ENCODE results near the gene DKC1. TPM values are rescaled to one million over a fixed set of nuclear protein-coding genes. Genes with fewer than 3 reads are reported as not detected.
A peak's percentile ranks its signal among the peaks of the same experiment; 100 is the strongest.

Gene DKC1
- total and polyA plus RNA-seq, 2 of the 13 experiments (the other 11 are each of a cell fraction or from before 2014, with no cell fraction given): 61.6 to 102 TPM

GRCh38 chrX:154762537-154763296 is at the start of gene DKC1 (continued):
- peak; percentile 7; the same call in 1 of the 2 replicates for TF ChIP-seq GATAD1 (CRISPR knock-in tag; IDR thresholded peaks at IDR 0.05)
- TF ChIP-seq ZNF138 (CRISPR knock-in tag; IDR thresholded peaks at IDR 0.05; ENCODE audit: low read depth): no peak
- TF ChIP-seq ZNF7 (CRISPR knock-in tag; IDR thresholded peaks at IDR 0.05): no peak
- TF ChIP-seq ATF7 (IDR thresholded peaks at IDR 0.05): no peak
- no peak for TF ChIP-seq ATF7 (CRISPR knock-in tag; IDR thresholded peaks at IDR 0.05)
- no peak; the same call in 1 of the 2 replicates for TF ChIP-seq ZNF263 (CRISPR knock-in tag; IDR thresholded peaks at IDR 0.05)
- peak; percentile 55; the same call in 1 of the 2 replicates for TF ChIP-seq POLR2AphosphoS5 (IDR thresholded peaks at IDR 0.05; ENCODE audit: low read depth, low read length)
- no peak for TF ChIP-seq ZNF709 (CRISPR knock-in tag; IDR thresholded peaks at IDR 0.05)
- no peak for TF ChIP-seq ZNF225 (CRISPR knock-in tag; IDR thresholded peaks at IDR 0.05)
- peak; percentile 80; the same call in 1 of the 2 replicates for TF ChIP-seq TFDP1 (CRISPR knock-in tag; IDR thresholded peaks at IDR 0.05; ENCODE audit: borderline replicate concordance)
- no peak for TF ChIP-seq SNAPC2 (CRISPR knock-in tag; IDR thresholded peaks at IDR 0.05)
- no peak for TF ChIP-seq PRDM15 (CRISPR knock-in tag; IDR thresholded peaks at IDR 0.05)
- TF ChIP-seq EHMT2 (IDR thresholded peaks at IDR 0.05; ENCODE audit: borderline replicate concordance, low read depth, low read length): no peak
- TF ChIP-seq TEAD3 (CRISPR knock-in tag; optimal IDR thresholded peaks at IDR 0.05; ENCODE audit: borderline replicate concordance): peak; percentile 41
- TF ChIP-seq MAF1 (CRISPR knock-in tag; IDR thresholded peaks at IDR 0.05; ENCODE audit: borderline replicate concordance): 0 out of 2 replicates have a peak, but pooled peaks have one; percentile 27
- peak; percentile 81 for TF ChIP-seq NFYB (CRISPR knock-in tag; IDR thresholded peaks at IDR 0.05)
- no peak for TF ChIP-seq PPARG (CRISPR knock-in tag; conservative IDR thresholded peaks at IDR 0.05)
- TF ChIP-seq KDM3A (CRISPR knock-in tag; IDR thresholded peaks at IDR 0.05; ENCODE audit: low read depth): 0 out of 2 replicates have a peak, but pooled peaks have one; percentile 16
- TF ChIP-seq REPIN1 (CRISPR knock-in tag; IDR thresholded peaks at IDR 0.05; ENCODE audit: borderline replicate concordance, low read depth): no peak
- no peak for TF ChIP-seq XBP1 (CRISPR knock-in tag; IDR thresholded peaks at IDR 0.05)
- no peak for TF ChIP-seq ZNF260 (CRISPR knock-in tag; IDR thresholded peaks at IDR 0.05; ENCODE audit: borderline replicate concordance, low read depth)
- no peak for TF ChIP-seq ZNF24 (IDR thresholded peaks at IDR 0.05)
- no peak for TF ChIP-seq ZNF572 (CRISPR knock-in tag; IDR thresholded peaks at IDR 0.05)
- no peak for TF ChIP-seq ZNF30 (CRISPR knock-in tag; IDR thresholded peaks at IDR 0.05)
- TF ChIP-seq MXD3 (CRISPR knock-in tag; IDR thresholded peaks at IDR 0.05): 0 out of 2 replicates have a peak, but pooled peaks have one; percentile 44
- no peak for TF ChIP-seq CBX5 (CRISPR knock-in tag; IDR thresholded peaks at IDR 0.05; ENCODE audit: borderline replicate concordance)

All from HepG2 (cell line).